Measurements from ENCODE around the gene CCDC107.

- no peak for TF ChIP-seq SUZ12 (IDR thresholded peaks at IDR 0.05)
- no peak for TF ChIP-seq HDGF (IDR thresholded peaks at IDR 0.05; ENCODE audit: borderline replicate concordance)
- TF ChIP-seq LEF1 (IDR thresholded peaks at IDR 0.05; ENCODE audit: borderline replicate concordance): no peak
- TF ChIP-seq ELF4 (IDR thresholded peaks at IDR 0.05): no peak
- no peak for TF ChIP-seq SP1 (IDR thresholded peaks at IDR 0.05)
- TF ChIP-seq, protein P1, sequence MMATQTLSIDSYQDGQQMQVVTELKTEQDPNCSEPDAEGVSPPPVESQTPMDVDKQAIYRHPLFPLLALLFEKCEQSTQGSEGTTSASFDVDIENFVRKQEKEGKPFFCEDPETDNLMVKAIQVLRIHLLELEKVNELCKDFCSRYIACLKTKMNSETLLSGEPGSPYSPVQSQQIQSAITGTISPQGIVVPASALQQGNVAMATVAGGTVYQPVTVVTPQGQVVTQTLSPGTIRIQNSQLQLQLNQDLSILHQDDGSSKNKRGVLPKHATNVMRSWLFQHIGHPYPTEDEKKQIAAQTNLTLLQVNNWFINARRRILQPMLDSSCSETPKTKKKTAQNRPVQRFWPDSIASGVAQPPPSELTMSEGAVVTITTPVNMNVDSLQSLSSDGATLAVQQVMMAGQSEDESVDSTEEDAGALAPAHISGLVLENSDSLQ (IDR thresholded peaks at IDR 0.05): no peak
- no peak for TF ChIP-seq FOXK2 (IDR thresholded peaks at IDR 0.05)
- TF ChIP-seq FOXM1 (IDR thresholded peaks at IDR 0.05; ENCODE audit: borderline replicate concordance): no peak
- TF ChIP-seq ZNF384 (IDR thresholded peaks at IDR 0.05): no peak
- TF ChIP-seq FOXA1 (IDR thresholded peaks at IDR 0.05): no peak
- TF ChIP-seq BHLHE40 (IDR thresholded peaks at IDR 0.05; ENCODE audit: borderline replicate concordance): no peak
- TF ChIP-seq L3MBTL2 (conservative IDR thresholded peaks at IDR 0.05): no peak
- TF ChIP-seq CTBP1 (IDR thresholded peaks at IDR 0.05; ENCODE audit: borderline replicate concordance): no peak
These were observed 802 bp downstream of the CCDC107 start for GRCh38 chr9:35658968-35659220.

All from HEK293T (cell line).